ENCODE results near the gene KCNIP4. TPM values are rescaled to one million over a fixed set of nuclear protein-coding genes. Genes with fewer than 3 reads are reported as not detected.

KCNIP4 gene
- total and polyA plus RNA-seq, 7 donors, result 0.03 TPM; not detected in 6

DNA sequence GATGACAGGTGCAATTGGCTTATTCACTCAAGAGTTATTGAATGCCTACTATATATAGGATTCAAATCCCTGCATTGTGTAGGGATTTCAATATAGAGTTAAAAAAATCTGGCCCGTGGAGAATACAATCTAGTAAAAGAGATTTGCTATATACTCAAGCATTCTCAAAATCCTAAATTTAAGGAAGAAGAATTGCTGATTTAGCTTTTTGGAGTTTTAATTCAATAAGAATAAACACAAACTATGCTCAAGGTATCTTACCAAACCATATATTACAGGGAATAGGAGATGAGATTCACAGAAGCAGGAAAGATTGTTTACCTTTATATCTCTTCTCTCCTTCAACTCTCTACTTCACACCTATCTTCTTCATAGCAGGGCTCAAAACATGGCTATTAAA is 771.5 kb downstream of the KCNIP4 start:
- no peaks in the 10 kb centered on the region for H3K4me1 ChIP-seq
- 68 to 73% (median 69%) methylated on average over 1 of the region's 1 CpG for WGBS, 3 donors

DNA sequence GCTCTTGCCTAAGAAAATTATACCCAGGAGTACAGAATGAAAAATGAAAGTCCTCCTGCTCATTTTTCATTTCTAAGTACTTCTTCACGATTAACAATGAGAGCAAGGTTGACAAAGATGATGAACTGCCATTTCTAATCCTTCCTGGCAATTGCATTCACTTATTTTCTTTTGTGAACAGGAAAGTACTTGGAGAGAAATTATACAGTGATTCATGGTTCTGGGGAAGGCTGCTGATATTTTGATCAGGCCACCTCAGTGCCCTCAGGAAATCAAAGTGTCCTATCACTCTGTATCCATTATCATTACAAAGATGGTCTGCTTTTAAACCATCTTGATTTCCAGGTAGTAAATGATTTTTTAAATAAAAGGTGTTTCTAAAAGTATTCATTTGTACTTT is 780.9 kb downstream of the KCNIP4 start:
- no peak for ATAC-seq
- DNase-seq, result no peak
- no peaks in the 10 kb centered on the region for H3K4me1 ChIP-seq
- TF ChIP-seq CTCF (IDR thresholded peaks at IDR 0.05), result no peak
- no peaks in the 10 kb centered on the region for H3K9me3 ChIP-seq
- H3K36me3 ChIP-seq (ENCODE audit: insufficient read depth in 1 of 2, low read depth in 1 of 2), result no peaks in the 10 kb centered on the region
- H3K27ac ChIP-seq, result no peak overlapping the region
- intact Hi-C loops (cut with DNase I), result no loop called here
- no peaks in the 10 kb centered on the region for H3K27me3 ChIP-seq (ENCODE audit: insufficient read depth in 3 of 3, low read length in 2 of 3)
- no peak overlapping the region for H3K4me3 ChIP-seq
- 55 to 74% (median 56%) methylated on average over 1 of the region's 1 CpG for WGBS, 3 donors

More for the DNA sequence above, 771.5 kb downstream of the KCNIP4 start:
- no peak for ATAC-seq
- no peaks in the 10 kb centered on the region for H3K9me3 ChIP-seq
- no peak overlapping the region for H3K27ac ChIP-seq
- intact Hi-C loops (cut with DNase I), result no loop called here
- DNase-seq, result no peak
- H3K27me3 ChIP-seq (ENCODE audit: insufficient read depth in 3 of 3, low read length in 2 of 3), result no peaks in the 10 kb centered on the region
- H3K36me3 ChIP-seq (ENCODE audit: insufficient read depth in 1 of 2, low read depth in 1 of 2), result no peaks in the 10 kb centered on the region
- H3K4me3 ChIP-seq, result no peak overlapping the region
- TF ChIP-seq CTCF (IDR thresholded peaks at IDR 0.05), result no peak

- Histone ChIP-seq H3K27ac (no peak overlapping the region), H3K4me3 (no peak overlapping the region), H3K36me3 (ENCODE audit: insufficient read depth in 1 of 2, low read depth in 1 of 2) (no peaks in the 10 kb centered on the region), H3K9me3 (no peaks in the 10 kb centered on the region), H3K4me1 (no peaks in the 10 kb centered on the region), H3K27me3 (ENCODE audit: insufficient read depth in 3 of 3, low read length in 2 of 3) (no peaks in the 10 kb centered on the region)
- no peak for TF ChIP-seq CTCF (IDR thresholded peaks at IDR 0.05)
- intact Hi-C loops (cut with DNase I), result no loop called here
- no peak for DNase-seq
- WGBS, 3 donors, result 59 to 66% (median 60%) methylated on average over 4 of the region's 4 CpGs
- no peak for ATAC-seq
These were observed 793.2 kb downstream of the KCNIP4 start for GRCh38 chr4:21155367-21155766.

DNA sequence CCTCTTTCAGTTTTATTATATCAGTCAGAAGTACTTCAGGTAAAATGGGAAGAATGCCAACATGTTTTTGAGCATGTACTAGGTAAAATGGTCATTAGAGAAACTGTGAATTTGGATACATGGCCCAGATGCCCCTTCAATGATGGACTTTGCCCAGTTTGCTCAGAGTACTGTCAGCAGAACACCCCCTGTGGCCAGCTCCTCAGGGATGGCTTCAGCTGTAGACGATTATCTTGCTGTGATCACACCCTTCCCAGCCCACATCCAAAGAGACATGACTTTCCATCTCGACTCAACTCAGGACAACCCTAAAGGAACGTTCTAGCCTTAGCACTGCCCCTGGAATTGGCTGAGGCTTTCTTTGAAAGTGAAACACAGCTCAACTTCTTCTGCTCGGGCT is 809.2 kb downstream of the KCNIP4 start:
- H3K4me3 ChIP-seq, result no peak overlapping the region
- H3K27ac ChIP-seq, result no peak overlapping the region
- DNase-seq (no peak), ATAC-seq (no peak)
- 64 to 72% (median 68%) methylated on average over 4 of the region's 4 CpGs for WGBS, 3 donors
- no peaks in the 10 kb centered on the region for H3K36me3 ChIP-seq (ENCODE audit: insufficient read depth in 1 of 2, low read depth in 1 of 2)
- intact Hi-C loops (cut with DNase I), result no loop called here
- H3K27me3 ChIP-seq (ENCODE audit: insufficient read depth in 3 of 3, low read length in 2 of 3), result no peaks in the 10 kb centered on the region
- no peaks in the 10 kb centered on the region for H3K4me1 ChIP-seq
- TF ChIP-seq CTCF (IDR thresholded peaks at IDR 0.05), result no peak
- no peaks in the 10 kb centered on the region for H3K9me3 ChIP-seq

- TF ChIP-seq CTCF (IDR thresholded peaks at IDR 0.05), result no peak
- intact Hi-C loops (cut with DNase I), result no loop called here
- no peak for ATAC-seq
- H3K4me1 ChIP-seq, result no peaks in the 10 kb centered on the region
- H3K9me3 ChIP-seq, result no peaks in the 10 kb centered on the region
- no peaks in the 10 kb centered on the region for H3K36me3 ChIP-seq (ENCODE audit: insufficient read depth in 1 of 2, low read depth in 1 of 2)
- no peak overlapping the region for H3K4me3 ChIP-seq
- no peak for DNase-seq
- H3K27ac ChIP-seq, result no peak overlapping the region
- no peaks in the 10 kb centered on the region for H3K27me3 ChIP-seq (ENCODE audit: insufficient read depth in 3 of 3, low read length in 2 of 3)
- WGBS, 3 donors, result 61 to 74% (median 62%) methylated on average over 5 of the region's 5 CpGs
These were observed 812.4 kb downstream of the KCNIP4 start for GRCh38 chr4:21136051-21136630.

Measured in psoas muscle (tissue), 8 donors.